ENCODE measurements around the gene PCGF1. TPM values are rescaled to one million over a fixed set of nuclear protein-coding genes. Genes with fewer than 3 reads are reported as not detected.

Gene PCGF1
- total and polyA plus RNA-seq, 9 of the 15 experiments (the other 6 are each of a cell fraction or from before 2014, with no cell fraction given): 20.3 to 45.7 (median 29.3) TPM

- intact Hi-C loops (cut with micrococcal nuclease): no loop called here
- H4K20me1 ChIP-seq (replicated peaks; ENCODE audit: control insufficient read depth, insufficient read depth, low read length): no peaks in the 10 kb centered on the region
- no peaks in the 10 kb centered on the region for H3K79me2 ChIP-seq (ENCODE audit: control insufficient read depth, insufficient read depth, low read length)
- CTCF ChIA-PET (ENCODE audit: low intra/inter-chr PET ratio): no interaction called here
- H3K4me3 ChIP-seq: no peak overlapping the region
- peaks cover 40% of the 10 kb centered on the region; the same call in 2 of the 3 replicates for H3K36me3 ChIP-seq (ENCODE audit: control insufficient read depth, insufficient read depth, low read length)
- no peak overlapping the region for H3K9ac ChIP-seq (ENCODE audit: insufficient read depth in 1 of 2, low read depth in 2 of 2, low read length in 2 of 2)
- no TSS peak for BruUV-seq (replicated peaks)
- POLR2A ChIA-PET: interaction anchor here (0.6 to 1.4 kb wide), 3 partner anchors 9 to 87 kb away, joined by 3 to 4 read pairs (median 3); partner anchors contain the start of genes CCDC142 and TTC31
- no peak overlapping the region for H3K27ac ChIP-seq (ENCODE audit: extremely low read depth, low read depth, low read length)
- H3K9me1 ChIP-seq (ENCODE audit: control insufficient read depth, insufficient read depth, low read length): no peaks in the 10 kb centered on the region
- no peak for ATAC-seq
- H3K27me3 ChIP-seq (ENCODE audit: control insufficient read depth in 2 of 2, insufficient read depth in 2 of 2, low read length in 2 of 2): no peaks in the 10 kb centered on the region
- no peaks in the 10 kb centered on the region for H3K9me3 ChIP-seq (replicated peaks; ENCODE audit: control insufficient read depth, insufficient read depth, low read depth, low read length)
- H3K4me1 ChIP-seq (replicated peaks in 1 of 2; ENCODE audit: control insufficient read depth in 2 of 2, insufficient read depth in 2 of 2, low read length in 2 of 2): peaks cover 4 to 28% of the 10 kb centered on the region in 2 experiments; a peak in 4 of 5 replicates
- H3K4me2 ChIP-seq (ENCODE audit: insufficient read depth, low read length): no peak overlapping the region
- 57% methylated on average over 1 of the region's 1 CpG for WGBS (ENCODE audit: insufficient coverage, low coverage, missing lambda C conversion rate)
- no peak for DNase-seq (ENCODE audit: extremely low read depth in 1 of 4, low spot score in 3 of 4)
- H2AFZ ChIP-seq (ENCODE audit: low read depth, low read length): no peak overlapping the region
- in situ Hi-C loops (cut with MboI): no loop called here
- FAIRE-seq: peak; percentile 72
- TF ChIP-seq ZNF133 (CRISPR knock-in tag; IDR thresholded peaks at IDR 0.05) (no peak), ZNF174 (CRISPR knock-in tag; IDR thresholded peaks at IDR 0.05) (no peak), FOXK1 (CRISPR knock-in tag; IDR thresholded peaks at IDR 0.05; ENCODE audit: borderline replicate concordance) (no peak), ADNP (tag; IDR thresholded peaks at IDR 0.05) (no peak), PHF8 (IDR thresholded peaks at IDR 0.05; ENCODE audit: borderline replicate concordance, low read length) (no peak), IRF9 (tag; IDR thresholded peaks at IDR 0.05) (no peak), ZNF408 (CRISPR knock-in tag; IDR thresholded peaks at IDR 0.05; ENCODE audit: low read depth) (no peak), BRF1 (IDR thresholded peaks at IDR 0.05; ENCODE audit: borderline replicate concordance, extremely low read depth, insufficient read length) (no peak), ZBTB26 (CRISPR knock-in tag; IDR thresholded peaks at IDR 0.05) (no peak), NR0B1 (IDR thresholded peaks at IDR 0.05; ENCODE audit: partially characterized antibody) (no peak), KDM2B (CRISPR knock-in tag; IDR thresholded peaks at IDR 0.05) (no peak), ZNF184 (CRISPR knock-in tag; IDR thresholded peaks at IDR 0.05) (no peak), ZFP91 (CRISPR knock-in tag; IDR thresholded peaks at IDR 0.05) (no peak), NR2C2 (CRISPR knock-in tag; IDR thresholded peaks at IDR 0.05) (no peak), NR2C2 (tag; IDR thresholded peaks at IDR 0.05) (no peak), ZNF584 (CRISPR knock-in tag; IDR thresholded peaks at IDR 0.05; ENCODE audit: low read depth) (no peak), PML (IDR thresholded peaks at IDR 0.05; ENCODE audit: low read length) (no peak), TOE1 (IDR thresholded peaks at IDR 0.05; ENCODE audit: borderline replicate concordance) (peak; percentile 55; the same call in 1 of the 2 replicates), TOE1 (CRISPR knock-in tag; IDR thresholded peaks at IDR 0.05; ENCODE audit: borderline replicate concordance, low read depth) (no peak)
These were observed 12.1 kb downstream of the PCGF1 start for GRCh38 chr2:74495440-74495839.

Measured in K562 (cell line).